DMS153 (cell line): Measurements from ENCODE around the gene LGMN.

ENCODE experiments used
- DNase-seq: peaks from one replicate; lab custom pipeline; 2025; lab: John Stamatoyannopoulos, UW

Gene LGMN

DNA sequence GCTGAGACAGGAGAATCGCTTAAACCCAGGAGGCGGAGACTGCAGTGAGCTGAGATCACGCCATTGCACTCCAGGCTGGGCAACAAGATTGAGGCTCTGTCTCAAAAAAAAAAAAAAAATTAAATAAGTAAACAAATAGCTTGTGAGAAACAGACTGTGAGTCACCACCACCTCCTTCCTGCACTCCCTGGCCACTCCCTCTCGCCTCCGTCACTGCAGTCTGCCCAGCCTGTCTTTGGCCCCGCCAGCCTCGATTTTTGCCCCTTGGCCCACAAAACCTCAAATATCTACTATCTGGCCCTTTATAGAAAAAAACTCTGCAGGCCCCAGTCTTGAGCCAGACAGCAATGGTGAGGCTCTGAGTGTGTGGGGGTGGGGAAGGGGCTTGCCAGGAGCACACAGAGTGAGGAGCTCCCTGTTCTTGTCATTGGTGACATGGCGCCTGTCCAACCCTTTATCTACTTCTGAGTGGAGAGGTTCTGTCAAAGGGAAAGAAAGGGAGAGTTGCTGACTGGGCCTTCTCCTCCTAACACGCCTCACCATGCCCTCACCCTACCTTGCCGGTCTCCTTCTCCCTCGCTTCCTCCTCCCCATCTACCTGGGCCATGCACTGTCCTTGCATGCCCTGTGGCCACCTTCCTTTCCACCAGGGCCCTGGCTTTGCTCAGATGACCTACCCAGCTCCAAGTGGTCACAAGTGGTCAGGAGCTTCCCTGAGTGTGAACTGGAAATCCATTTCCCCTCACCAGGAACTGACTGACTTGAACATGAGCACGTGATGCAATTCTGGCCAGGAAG, 22.1 kb downstream of the LGMN start:
- DNase-seq: no peak

DNA sequence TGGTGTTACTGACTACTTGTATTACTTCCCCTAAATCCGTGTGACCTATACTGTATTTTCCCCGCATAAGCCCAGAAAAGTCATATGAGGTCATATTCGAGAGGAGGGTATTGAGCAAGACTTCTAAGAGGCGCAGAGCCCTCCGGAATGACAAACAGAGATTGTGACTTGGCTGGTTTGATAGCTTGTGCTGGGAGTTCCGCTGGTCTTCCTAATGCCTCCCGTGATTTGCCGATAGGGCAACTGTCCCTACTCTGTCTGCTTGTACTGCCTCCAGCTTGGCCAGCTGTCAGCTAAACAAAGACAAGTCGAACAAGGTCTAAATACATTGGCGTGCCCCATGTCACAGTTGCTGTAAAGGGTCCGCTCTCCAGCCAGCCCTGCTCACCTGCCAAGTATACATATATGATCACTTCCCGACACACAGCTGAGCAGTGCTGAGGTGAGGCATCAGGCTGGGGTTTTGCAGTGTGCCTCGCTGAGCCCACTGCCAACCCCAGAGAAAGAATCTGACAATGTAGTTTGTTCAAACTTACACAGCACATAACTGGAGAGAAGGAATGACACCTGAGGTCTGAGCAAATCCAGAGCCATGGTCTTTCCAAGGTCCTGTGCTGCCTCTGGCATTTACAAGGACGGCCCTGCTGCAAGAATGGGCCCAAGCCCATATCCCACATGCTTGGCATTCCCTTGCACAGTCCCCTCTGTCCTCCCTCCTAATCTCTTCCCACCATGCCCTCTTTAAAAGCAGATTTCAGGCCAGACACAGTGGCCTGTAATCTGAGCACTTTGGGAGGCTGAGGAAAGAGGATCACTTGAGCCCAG, 23.7 kb downstream of the LGMN start:
- DNase-seq: no peak

DNA sequence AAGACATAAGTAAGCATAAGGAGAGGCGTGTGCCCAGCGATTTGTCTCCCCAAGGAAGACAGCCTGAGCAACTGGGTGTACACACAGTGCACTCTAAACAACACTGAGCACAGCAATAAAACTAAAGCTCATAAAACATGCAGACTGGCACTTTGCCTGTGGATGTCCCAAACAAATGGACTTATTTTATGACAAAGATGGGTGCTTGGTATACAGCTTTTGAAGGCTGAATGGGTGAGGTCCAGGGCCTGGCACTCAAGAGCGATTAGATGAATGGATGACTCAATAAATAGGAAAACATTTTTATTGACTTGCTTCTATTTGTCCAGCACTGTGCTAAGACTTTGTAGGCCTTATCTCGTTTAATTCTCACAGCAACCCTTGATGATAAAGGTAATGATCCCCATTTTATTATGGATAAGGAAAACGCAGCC, 28.5 kb downstream of the LGMN start:
- peak; percentile 92 for DNase-seq

DNA sequence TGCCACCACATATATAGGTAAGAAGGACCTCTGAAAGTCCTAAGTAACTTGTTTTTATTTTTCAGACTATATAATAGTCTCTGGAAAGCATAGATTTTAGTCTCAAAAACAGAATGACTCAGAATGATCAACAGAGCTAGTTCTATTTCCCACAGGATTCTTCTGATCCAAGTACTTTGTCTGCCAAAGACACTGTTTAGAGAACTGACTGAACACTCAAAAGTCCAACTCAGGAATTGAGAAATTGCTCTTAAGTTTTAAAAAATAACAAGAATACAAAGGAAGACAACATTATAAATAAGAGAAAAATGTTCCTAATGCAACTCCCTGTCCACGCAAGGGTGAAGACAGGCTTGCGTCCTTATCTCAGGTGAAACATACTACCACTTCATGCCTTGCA, 29.0 kb downstream of the LGMN start:
- no peak for DNase-seq

DNA sequence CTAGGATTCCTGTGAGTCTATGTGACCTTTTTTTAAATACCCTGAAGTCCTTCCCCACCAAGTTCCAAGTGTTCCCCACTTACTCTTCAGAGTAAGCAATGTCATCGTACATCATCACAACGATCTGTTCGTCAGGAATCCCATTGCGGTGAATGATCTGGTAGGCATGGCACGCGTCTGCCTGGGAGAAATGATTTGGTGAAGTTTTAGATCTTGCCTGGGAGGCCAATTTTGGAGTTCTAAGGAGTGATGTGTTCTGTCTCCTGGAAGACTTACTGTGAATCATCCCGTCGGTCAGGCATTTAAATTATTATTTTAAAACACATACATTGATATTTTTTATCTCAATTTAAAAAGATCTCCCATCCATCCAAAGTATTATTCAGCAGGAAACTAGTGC, 29.8 kb downstream of the LGMN start:
- no peak for DNase-seq

DNA sequence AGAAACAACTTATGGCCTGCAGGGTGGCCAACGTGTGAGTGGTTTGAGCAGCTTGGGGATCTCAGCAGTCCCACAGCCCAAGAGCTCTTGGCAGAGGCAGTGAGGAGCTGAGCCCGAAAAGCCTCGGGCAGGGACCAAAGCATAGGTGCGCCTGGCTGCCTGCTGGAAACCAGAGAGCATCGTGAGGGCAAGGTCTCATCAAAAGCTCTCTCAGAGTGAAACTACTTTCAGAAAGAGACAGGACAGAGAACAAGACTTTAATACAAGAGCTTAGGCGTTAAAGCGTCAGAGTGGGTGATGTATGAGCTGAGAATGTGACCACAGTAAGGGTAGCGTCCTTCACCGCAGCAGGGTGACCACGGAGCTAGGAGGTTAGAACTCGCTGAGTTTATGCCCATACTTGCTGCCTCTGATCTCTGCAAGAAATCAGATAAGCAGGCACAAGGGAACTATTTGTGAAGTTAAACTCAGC, 30.8 kb downstream of the LGMN start:
- DNase-seq: no peak

DNA sequence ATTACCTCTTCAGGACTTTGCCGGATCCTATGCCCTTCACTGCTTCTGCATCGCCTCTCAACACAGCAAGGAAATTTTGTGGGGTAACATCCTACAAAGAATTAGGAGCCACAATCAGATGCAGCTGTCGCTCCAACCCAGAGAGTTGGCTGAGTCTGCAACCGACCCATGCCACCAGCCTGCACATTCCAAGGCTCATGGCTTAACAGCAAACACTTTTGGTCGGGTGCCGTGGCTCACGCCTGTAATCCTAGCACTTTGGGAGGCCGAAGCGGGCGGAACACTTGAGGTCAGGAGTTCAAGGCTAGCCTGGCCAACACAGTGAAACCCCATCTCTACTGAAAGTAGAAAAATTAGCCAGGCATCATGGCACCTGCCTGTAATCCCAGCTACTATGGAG, 32.3 kb downstream of the LGMN start:
- no peak for DNase-seq

DNA sequence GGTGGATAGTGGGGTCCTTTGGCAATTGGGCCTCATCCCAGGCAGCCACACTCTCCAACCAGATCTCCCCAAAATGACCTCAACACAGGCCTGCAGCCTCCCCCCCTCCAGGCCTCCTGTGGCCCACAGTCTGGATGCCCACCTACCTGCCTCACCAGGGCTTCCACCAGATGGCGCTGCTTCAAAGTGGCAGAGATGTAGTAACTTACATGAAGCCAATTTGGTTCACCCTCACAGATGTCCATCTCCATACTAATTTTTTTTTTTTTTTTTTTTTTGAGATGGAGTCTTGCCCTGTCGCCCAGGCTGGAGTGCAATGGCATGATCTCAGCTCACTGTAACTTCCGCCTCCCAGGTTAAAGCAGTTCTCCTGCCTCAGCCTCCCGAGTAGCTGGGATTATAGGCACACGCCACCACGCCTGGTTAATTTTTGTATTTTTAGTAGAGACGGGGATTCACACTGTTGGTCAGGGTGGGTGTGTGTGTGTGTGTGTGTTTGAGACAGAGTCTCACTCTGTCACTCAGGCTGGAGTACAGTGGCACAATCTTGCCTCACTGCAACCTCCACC, 33.6 kb downstream of the LGMN start:
- peak; percentile 28 for DNase-seq

DNA sequence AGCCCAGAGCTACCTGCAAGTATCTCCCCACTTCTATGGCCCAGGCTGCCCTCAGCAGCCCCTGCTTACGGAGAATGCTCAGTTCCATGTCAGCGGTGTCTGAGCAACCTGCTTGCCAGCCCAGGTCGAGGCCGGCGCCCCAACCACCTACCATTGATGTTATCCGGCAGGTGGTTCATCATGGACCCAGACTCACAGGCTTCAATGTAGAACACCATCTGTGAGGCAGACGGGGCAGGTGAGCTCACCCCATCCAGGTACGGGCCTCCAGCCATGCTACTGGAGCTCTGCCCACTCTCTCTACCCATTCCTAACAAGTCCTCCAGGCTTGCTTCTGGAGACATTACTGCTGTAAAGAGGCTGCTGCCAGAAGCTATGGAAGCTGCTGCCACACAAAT, 35.8 kb downstream of the LGMN start:
- DNase-seq: no peak

DNA sequence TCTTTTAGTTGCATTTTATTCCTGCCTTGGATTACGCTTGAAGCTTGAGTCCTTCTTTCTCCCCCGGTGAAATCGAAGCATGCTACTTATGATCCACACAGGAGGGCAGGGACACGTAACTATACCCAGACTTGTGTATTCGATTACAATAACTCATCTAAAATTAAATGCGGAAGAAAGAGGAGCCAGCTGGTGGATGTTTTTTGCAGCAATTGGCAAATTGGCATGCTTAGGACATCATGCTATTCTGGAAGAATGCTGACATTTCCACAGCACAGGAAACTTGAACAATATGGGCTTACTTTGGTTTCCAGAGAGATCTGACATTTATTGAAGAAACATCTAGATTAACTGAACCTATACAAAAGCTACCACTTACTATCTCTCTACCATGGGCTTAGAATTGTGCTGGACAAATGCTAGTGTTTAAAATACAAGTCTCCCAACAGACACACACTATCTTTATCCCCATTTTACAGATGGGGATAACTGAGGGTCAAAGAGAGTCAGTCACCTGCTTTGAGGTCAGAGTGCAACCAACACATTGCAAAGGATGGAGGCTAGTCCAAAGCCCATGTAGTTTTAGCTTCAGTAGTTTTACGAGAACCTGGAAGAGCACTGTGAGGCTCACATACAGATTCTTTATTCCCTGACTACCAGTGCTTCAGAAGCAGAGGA, 36.3 kb downstream of the LGMN start:
- no peak for DNase-seq

DNA sequence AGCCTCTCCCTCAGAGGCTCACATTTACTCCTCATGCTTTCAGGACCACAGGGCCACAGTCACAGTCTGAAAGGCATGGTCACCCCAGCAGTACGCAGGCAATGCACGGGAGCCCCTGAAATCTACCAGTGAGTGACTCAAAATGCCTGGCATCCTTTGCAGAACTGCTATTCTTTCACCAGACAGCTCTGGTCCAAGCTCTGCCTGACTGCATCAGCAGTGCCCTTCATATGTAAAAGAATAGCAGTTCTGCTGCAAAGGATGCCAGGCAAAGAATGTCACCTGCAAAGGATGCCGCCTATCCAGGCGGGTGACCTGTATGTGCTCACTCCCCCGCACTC, 38.5 kb downstream of the LGMN start:
- no peak for DNase-seq

DNA sequence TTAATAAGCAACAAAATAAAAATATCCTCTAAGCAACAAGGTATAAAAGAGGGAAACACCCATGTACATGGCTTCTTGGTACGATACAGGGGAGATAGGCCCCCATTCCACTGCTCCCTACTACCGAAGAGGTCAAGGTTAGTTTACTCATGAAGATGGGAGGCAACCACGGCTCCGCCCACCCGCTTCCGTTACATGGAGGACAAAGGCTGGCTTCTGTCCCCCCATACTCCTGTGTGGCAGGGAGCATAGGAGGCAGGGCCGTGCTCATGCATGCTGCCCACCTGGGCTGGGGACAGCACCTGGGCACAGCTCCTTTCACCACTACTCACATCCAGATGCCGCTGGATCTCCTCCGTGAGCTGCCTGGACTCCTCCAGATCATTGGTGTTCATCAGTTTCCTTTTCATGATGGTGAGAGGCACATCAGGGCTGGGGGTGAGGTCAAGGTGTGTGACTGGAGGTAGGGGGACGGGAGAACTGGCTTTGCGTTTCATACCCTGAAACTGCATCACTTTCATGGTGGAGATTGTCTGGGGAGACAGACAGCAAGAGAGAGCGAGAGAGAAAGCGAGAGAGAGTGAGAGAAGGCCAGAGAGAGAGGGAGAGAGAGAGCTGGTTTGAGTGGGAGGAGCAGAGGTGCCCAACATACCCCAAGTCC, 39.0 kb downstream of the LGMN start:
- no peak for DNase-seq

DNA sequence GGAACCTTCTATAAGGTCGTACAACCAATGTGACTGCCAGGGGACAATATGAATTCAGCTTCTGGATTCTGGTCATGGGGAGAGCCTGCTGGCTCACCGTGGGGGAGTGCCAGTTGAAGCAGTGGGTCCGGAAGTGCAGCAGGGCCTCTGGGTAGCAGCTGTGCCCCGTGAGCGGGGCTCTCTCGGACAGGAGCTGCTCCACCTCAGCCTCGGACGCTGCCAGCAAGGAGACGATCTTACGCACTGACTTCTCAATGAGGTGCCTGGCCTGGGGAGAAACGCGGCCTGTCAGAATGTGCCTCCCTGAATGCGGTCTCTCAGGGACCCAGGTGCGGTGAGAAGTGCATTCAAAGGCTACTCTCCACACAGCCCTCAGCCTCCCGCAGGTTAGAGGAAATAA, 42.0 kb downstream of the LGMN start:
- no peak for DNase-seq

DNA sequence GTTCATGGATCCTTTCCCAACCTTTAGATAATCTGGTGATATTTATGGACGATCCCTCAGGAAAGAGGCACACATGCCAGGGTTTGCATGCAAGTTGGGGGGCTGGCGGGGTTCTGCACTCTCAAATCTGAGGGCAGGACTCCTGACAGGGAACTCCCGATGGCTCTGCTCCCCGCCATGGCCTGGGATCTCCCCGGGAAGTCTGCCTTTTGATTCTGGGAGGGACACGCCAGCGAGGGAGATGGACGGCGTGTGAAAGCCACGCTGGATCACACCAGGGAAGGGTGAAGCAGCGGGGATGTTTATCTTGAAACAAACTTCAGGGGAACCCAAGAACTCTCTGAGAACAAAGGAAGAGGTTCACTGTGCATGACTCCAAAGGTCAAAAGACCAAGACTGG, 43.6 kb downstream of the LGMN start:
- DNase-seq: no peak

DNA sequence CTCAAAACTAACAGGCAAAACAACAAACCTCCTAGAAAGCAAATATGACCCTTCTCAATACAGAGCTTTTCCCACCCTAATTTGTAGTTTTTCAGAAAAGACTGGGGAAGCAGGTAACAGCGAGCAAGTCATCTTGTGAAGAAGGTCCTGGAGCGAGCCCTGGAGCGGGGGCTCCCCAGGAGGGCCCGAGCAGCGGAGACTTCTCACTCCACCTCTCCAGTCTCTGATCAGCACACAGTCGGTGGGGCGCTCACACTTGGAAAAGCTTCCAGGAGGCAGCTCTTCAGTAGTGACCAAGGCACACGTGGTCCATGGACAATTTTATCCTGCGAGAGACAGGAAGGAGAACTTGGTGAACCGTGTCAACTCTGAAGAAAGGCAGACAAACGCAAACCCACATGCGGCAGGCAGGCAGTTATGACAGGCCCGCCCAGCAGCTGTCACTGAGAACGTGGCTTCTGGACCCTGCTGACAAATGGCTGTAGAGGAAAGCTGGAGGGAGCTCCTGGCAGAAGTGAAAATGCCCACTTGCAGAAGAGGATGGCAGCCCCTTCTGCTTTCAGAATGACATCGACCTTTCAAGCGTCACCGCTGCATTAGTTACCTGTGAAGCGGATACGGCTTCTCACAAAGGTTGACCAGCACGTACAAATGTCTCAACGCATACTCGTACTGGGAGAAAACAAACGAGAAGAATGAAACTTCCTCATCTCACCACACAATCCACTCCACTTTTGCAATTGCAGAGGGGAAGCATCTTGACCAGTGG, 44.2 kb downstream of the LGMN start:
- no peak for DNase-seq

DNA sequence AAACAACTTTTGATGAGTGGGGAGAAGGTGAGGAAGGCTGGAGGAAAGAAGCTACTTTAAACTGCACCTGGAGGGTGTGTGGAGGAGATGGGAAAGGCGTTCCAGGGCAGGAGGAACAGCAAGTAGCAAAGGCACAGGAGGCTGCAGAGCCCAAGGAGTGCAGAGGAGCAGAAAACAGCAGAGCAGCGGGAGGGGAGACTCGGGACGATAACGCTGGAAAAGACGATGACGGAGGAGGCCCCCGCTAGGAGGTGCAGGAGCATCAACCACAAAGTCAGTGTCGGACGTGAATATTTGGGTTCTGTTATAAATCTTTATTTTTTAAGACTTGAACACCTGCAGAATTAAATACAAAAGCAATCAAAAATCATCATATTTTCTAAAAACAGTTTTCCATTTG, 44.9 kb downstream of the LGMN start:
- DNase-seq: no peak

DNA sequence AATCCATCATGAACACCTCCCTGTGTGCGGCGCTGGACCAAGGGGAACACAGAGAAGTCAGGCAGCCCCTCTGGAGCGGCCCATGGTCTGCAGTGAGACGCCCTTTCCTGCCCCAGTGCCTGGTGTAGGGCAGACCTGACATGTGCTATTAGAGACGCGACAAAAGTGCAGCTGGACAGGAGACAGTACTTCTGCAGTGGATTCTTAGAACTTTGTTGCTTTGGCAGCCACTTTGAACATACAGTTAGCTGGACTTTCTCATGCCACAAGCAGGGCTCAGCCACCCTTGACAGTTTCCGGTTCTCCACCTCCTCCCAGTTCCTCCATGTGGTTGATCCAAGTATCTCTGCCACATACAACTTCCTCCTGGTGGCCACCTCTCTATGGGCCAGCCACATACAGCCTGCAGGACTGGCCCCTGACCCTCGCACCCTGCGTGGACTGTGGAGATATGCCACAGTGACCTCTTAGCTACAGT, 45.9 kb downstream of the LGMN start:
- DNase-seq: no peak

DNA sequence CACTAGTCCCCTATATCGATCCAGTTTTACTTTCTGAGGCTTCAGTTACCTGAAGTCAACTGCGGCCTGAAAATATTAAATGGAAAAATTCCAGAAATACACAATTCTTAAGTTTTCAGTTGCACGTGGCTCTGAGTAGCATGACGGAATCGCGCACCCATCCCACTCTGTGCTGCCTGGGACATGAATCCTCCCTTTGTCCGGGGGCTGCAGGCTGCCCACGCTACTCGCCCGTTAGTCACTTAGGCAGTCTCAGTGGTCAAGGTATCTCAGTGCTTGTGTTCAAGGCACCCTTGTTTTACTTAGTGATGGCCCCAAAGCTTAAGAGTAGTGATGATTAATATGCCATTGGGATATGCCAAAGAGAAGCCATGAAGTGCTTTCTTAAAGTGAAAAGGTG, 46.6 kb downstream of the LGMN start:
- DNase-seq: no peak

DNA sequence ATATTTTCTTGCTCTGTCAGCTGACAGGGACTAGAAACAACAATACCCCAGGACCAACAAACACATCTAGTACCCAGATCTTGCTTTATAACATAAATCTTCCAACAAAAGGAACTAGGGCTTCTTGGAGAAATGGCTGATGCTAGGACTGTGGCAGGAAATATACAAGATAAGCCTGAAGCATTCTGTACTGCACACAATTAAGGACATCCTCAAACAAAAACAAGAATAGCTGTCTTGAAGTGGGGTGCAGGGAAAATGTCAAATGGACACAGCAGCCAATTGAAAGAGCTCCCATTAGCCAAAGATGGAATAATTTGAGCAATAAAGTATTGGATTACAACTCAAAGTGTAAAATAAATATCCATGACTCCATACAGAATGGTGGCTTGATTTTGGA, 50.0 kb downstream of the LGMN start:
- DNase-seq: no peak

DNA sequence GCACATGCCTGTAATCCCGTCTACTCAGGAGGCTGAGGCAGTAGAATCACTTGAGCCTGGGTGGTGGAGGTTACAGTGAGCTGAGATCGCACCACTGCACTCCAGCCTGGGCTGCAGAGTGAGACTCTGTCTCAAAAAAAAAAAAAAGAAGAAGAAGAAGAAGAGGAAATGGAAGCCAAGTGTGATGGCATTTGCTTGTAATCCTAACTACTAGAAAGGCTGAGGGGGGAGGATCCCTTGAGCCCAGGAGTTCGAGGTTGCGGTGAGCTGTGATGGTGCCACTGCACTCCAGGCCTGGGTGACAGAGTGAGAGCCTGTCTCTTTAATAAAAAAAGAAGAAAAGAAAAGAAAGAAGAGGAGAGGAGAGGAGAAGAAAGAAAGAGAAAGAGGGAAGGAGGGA, 52.1 kb downstream of the LGMN start:
- no peak for DNase-seq

DNA sequence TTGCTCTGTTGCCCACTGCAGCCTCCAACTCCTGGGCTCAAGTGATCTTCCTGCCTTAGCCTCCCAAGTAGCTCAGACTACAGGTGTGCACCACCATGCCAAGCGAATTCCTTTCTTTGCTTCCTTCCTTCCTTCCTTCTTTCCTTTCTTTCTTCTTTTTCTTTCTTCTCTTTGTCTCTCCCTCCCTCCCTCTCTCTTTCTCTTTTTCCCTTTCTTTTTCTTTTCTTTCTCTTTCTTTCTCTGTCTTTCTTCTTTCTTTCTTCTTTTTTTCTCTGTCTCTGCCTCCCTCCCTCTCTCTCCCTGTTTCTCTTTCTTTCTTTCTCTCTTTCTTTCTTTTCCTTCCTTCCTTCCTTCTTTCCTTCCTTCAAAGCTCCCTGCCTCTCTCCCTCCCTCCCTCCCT, 52.9 kb downstream of the LGMN start:
- DNase-seq: no peak
